GM12878 (cell line): ENCODE data around the gene HINT1. TPM values are rescaled to one million over a fixed set of nuclear protein-coding genes. Genes with fewer than 3 reads are reported as not detected.

ENCODE experiments used
- ATAC-seq: fragments of 200-7000 bp; cut with Tn5 transposase; 3 replicates; pipeline ENCODE4 v1.9.1; 2020; ENCODE audit warnings: mild to moderate bottlenecking, moderate library complexity
- BruUV-seq: library from RNA; stranded (reverse); fragments of 400-500 nt; replicated peaks from 2 replicates; lab custom pipeline; 2021; lab: Mats Ljungman, UMichigan
- CTCF ChIA-PET: fragments of 300-600 bp; sonication (Branson Sonifier 250); formaldehyde crosslinking; extraction: SDS; loops from one replicate; lab custom pipeline; 2021; ENCODE audit warnings: inconsistent platforms; lab: Yijun Ruan, JAX
- POLR2A ChIA-PET: fragments of 350-600 bp; formaldehyde crosslinking; extraction: SDS; loops from one replicate; lab custom pipeline; 2021; ENCODE audit warnings: inconsistent platforms; lab: Charles Lee
- RAD21 ChIA-PET: fragments of 300-600 bp; sonication (Branson Sonifier 250); formaldehyde crosslinking; loops from one replicate; lab custom pipeline; 2023; ENCODE audit warnings: antibody characterized with exemption; ENCODE audit not compliant: unreplicated experiment; lab: Charles Lee
- SMC1A ChIA-PET: fragments of 300-600 bp; sonication (Branson Sonifier 250); formaldehyde crosslinking; loops from one replicate; lab custom pipeline; 2023; ENCODE audit not compliant: unreplicated experiment, uncharacterized antibody; lab: Charles Lee
- DNase-seq: peaks from one replicate; pipeline ENCODE4 v3.0.0-alpha.2; 2011; ENCODE audit warnings: low read depth, low spot score
- FAIRE-seq: peaks from 3 replicates; lab custom pipeline; 2011; peaks lifted over from hg19 to GRCh38; lab: Jason Lieb, UNC
- H2AFZ ChIP-seq: 2 replicates; pipeline ENCODE4 v1.6.0; 2011; ENCODE audit warnings: low read depth, low read length, control low read depth; ENCODE audit not compliant: control insufficient read depth
- H3K27ac ChIP-seq: 2 replicates; pipeline ENCODE4 v1.5.1; 2011; ENCODE audit warnings: control low read depth; ENCODE audit not compliant: control insufficient read depth, insufficient read depth
- H3K27me3 ChIP-seq, 2 experiments: replicated peaks in 1 of 2; 2 replicates each; pipeline versions ENCODE4 v1.6.0 to v1.6.1; 2011; ENCODE audit warnings: low read length in 1 of 2; ENCODE audit not compliant: control insufficient read depth in 2 of 2, insufficient read depth in 2 of 2
- H3K36me3 ChIP-seq, 2 experiments: 2 replicates each; pipeline ENCODE4 v1.5.1; 2011; ENCODE audit warnings: low read length in 1 of 2; ENCODE audit not compliant: control insufficient read depth in 2 of 2, insufficient read depth in 2 of 2
- H3K4me1 ChIP-seq: 2 replicates; pipeline ENCODE4 v1.6.1; 2011; ENCODE audit warnings: mild to moderate bottlenecking, low read length, moderate library complexity, mixed read lengths; ENCODE audit not compliant: control insufficient read depth, insufficient read depth
- H3K4me2 ChIP-seq: 2 replicates; pipeline ENCODE4 v1.6.0; 2011; ENCODE audit warnings: control low read depth; ENCODE audit not compliant: control insufficient read depth, insufficient read depth
- H3K4me3 ChIP-seq: fragments of 200-600 bp; sonication (generic); 2 replicates; pipeline ENCODE4 v1.5.1; 2016
- H3K79me2 ChIP-seq: 2 replicates; pipeline ENCODE4 v1.6.0; 2011; ENCODE audit warnings: low read length; ENCODE audit not compliant: control insufficient read depth, insufficient read depth
- H3K9ac ChIP-seq: 2 replicates; pipeline ENCODE4 v1.8.0; 2011; ENCODE audit warnings: low read length, control low read depth, mixed read lengths; ENCODE audit not compliant: control insufficient read depth, insufficient read depth
- H3K9me3 ChIP-seq: replicated peaks from 3 replicates; pipeline ENCODE4 v1.5.1; 2011; ENCODE audit warnings: mild to moderate bottlenecking, low read length; ENCODE audit not compliant: control insufficient read depth, insufficient read depth
- H4K20me1 ChIP-seq: 2 replicates; pipeline ENCODE4 v1.6.0; 2011; ENCODE audit not compliant: control insufficient read depth, insufficient read depth
- BMI1 ChIP-seq: fragments of 450-650 bp; IDR thresholded peaks from 2 replicates; pipeline ENCODE4 v1.6.1; 2016; ENCODE audit warnings: mild to moderate bottlenecking, moderate library complexity, borderline replicate concordance
- EP300 ChIP-seq, 2 experiments: fragments of 150-350 bp in 1 of 2; IDR thresholded peaks; 2 replicates each; pipeline ENCODE4 v1.6.1; 2011 to 2012; ENCODE audit warnings: low read depth in 2 of 2, low read length in 2 of 2, borderline replicate concordance in 1 of 2, improper control_type of control experiment in 1 of 2, inconsistent platforms in 1 of 2; ENCODE audit not compliant: control insufficient read depth in 1 of 2
- GATAD2B ChIP-seq: fragments of 450-650 bp; conservative IDR thresholded peaks from 2 replicates; pipeline ENCODE4 v1.6.1; 2017; ENCODE audit warnings: low read depth, mild to moderate bottlenecking, moderate library complexity
- NR2C1 ChIP-seq: fragments of 450-650 bp; IDR thresholded peaks from 2 replicates; pipeline ENCODE4 v1.6.1; 2017; ENCODE audit warnings: antibody characterized with exemption, mild to moderate bottlenecking, moderate library complexity
- NR2C2 ChIP-seq: IDR thresholded peaks from 2 replicates; pipeline ENCODE4 v1.6.1; 2011; ENCODE audit warnings: borderline replicate concordance, low read depth; ENCODE audit not compliant: control insufficient read depth, insufficient read length
- POLR2AphosphoS2 ChIP-seq: IDR thresholded peaks from 2 replicates; pipeline ENCODE4 v1.6.1; 2011; ENCODE audit warnings: low read depth, mild to moderate bottlenecking, low read length, improper control_type of control experiment, moderate library complexity
- RAD51 ChIP-seq: fragments of 450-650 bp; IDR thresholded peaks from 2 replicates; pipeline ENCODE4 v1.6.1; 2016; ENCODE audit warnings: moderate library complexity, mild to moderate bottlenecking, inconsistent platforms
- TBL1XR1 ChIP-seq: IDR thresholded peaks from 2 replicates; pipeline ENCODE4 v1.6.1; 2012; ENCODE audit warnings: low read depth, low read length, improper control_type of control experiment
- YY1 ChIP-seq: IDR thresholded peaks from 2 replicates; pipeline ENCODE4 v1.6.1; 2011; ENCODE audit warnings: low read depth, mild to moderate bottlenecking, low read length
- ZBED1 ChIP-seq: IDR thresholded peaks from 2 replicates; pipeline ENCODE4 v1.6.1; 2016; ENCODE audit warnings: borderline replicate concordance
- ZNF274 ChIP-seq: IDR thresholded peaks from one replicate; pipeline ENCODE4 v1.8.0; 2011; ENCODE audit not compliant: insufficient read length, insufficient read depth
- WGBS: methylation state at CpG from one replicate; pipeline ENCODE4 v1.1.6; 2016; ENCODE audit warnings: low lambda C conversion rate; ENCODE audit not compliant: insufficient replicate concordance, insufficient coverage; ENCODE audit errors: missing lambda C conversion rate; 5-methylcytosine and 5-hydroxymethylcytosine counted together
- in situ Hi-C: fragments of 300-500 bp; cut with MboI; formaldehyde crosslinking; loops from 9 replicates; pipeline ENCODE4 v1.14.3; 2018; ENCODE audit warnings: mixed read lengths
- intact Hi-C: fragments of 100-400 bp; cut with micrococcal nuclease; formaldehyde crosslinking; loops from one replicate; pipeline ENCODE4 v1.14.2; 2022; ENCODE audit not compliant: unreplicated experiment
- polyA plus RNA-seq, 11 experiments: library from polyadenylated mRNA; depleted of rRNA in 4 of 11; unstranded in 6 of 11; stranded (reverse) in 5 of 11; fragments of >200 nt; fragmentation: Nextera tagmentation in 4 of 11; fragmentation: Illumina TruSeq in 1 of 11; extraction: Ambion mirVana in 4 of 11; extraction: Trizol in 1 of 11; gene quantifications; 1 replicate in 1 of 11; 2 replicates in 10 of 11; pipeline versions ENCODE4 v1.2.1 to v1.2.3, GENCODE V29; 2011 to 2016; ENCODE audit warnings: inconsistent platforms in 2 of 11, missing spikeins in 2 of 11, low read depth in 1 of 11
- total RNA-seq, 4 experiments: library from RNA; depleted of rRNA in 3 of 4; stranded (reverse); fragments of >200 nt in 3 of 4; fragmentation: Illumina TruSeq in 1 of 4; extraction: Trizol in 1 of 4; gene quantifications; 2 replicates each; pipeline versions ENCODE4 v1.2.1 to v1.2.3, GENCODE V29; 2013 to 2021

The HINT1 gene
- total and polyA plus RNA-seq, 10 of the 15 experiments (the other 5 are each of a cell fraction or from before 2014, with no cell fraction given), result 253 to 997 (median 562) TPM

GRCh38 chr5:131198625-131199024 lies 33.6 kb upstream of the HINT1 start:
- no peak for TF ChIP-seq NR2C2
- Histone ChIP-seq H3K27me3 (no peaks in the 10 kb centered on the region), H3K9me3 (no peaks in the 10 kb centered on the region), H4K20me1 (no peaks in the 10 kb centered on the region), H3K4me3 (no peak overlapping the region), H3K4me2 (no peak overlapping the region), H2AFZ (no peak overlapping the region), H3K36me3 (no peaks in the 10 kb centered on the region; a peak in 1 of 4 replicates), H3K79me2 (no peaks in the 10 kb centered on the region), H3K27ac (no peak overlapping the region), H3K4me1 (no peaks in the 10 kb centered on the region), H3K9ac (no peak overlapping the region)
- intact Hi-C loops, result no loop called here
- FAIRE-seq (no peak), ATAC-seq (no peak), DNase-seq (no peak)
- in situ Hi-C loops, result no loop called here
- WGBS, result 98% methylated on average over 5 of the region's 5 CpGs
- SMC1A ChIA-PET, result interaction anchor here (0.8 to 1.2 kb wide), 2 partner anchors 8 to 183 kb away, joined by 3 to 5 read pairs; no protein-coding TSS in a partner anchor
- CTCF ChIA-PET, result interaction anchor here (1.3 kb wide), 1 partner anchor 16 kb away, joined by 3 read pairs; no protein-coding TSS in a partner anchor
- RAD21 ChIA-PET, result no interaction called here
- POLR2A ChIA-PET, result interaction anchor here (0.5 to 1.0 kb wide), 4 partner anchors 11 to 43 kb away, joined by 3 to 6 read pairs (median 4); no protein-coding TSS in a partner anchor
- no TSS peak for BruUV-seq

GRCh38 chr5:131196331-131196730 lies 31.3 kb upstream of the HINT1 start:
- Histone ChIP-seq H3K27ac (no peak overlapping the region), H4K20me1 (no peaks in the 10 kb centered on the region), H3K9me3 (no peaks in the 10 kb centered on the region), H3K9ac (no peak overlapping the region), H2AFZ (no peak overlapping the region), H3K79me2 (no peaks in the 10 kb centered on the region), H3K36me3 (no peaks in the 10 kb centered on the region; a peak in 1 of 4 replicates), H3K4me2 (no peak overlapping the region), H3K27me3 (no peaks in the 10 kb centered on the region), H3K4me3 (no peak overlapping the region), H3K4me1 (no peaks in the 10 kb centered on the region)
- TF ChIP-seq NR2C1 (no peak), EP300 (IDR thresholded peaks at IDR 0.05; ENCODE audit: borderline replicate concordance in 1 of 2, control insufficient read depth in 1 of 2, low read depth in 2 of 2, low read length in 2 of 2) (no peak), ZBED1 (no peak), POLR2AphosphoS2 (no peak), RAD51 (no peak), ZNF274 (no peak), BMI1 (no peak), YY1 (no peak), TBL1XR1 (no peak), GATAD2B (no peak)
- RAD21 ChIA-PET, result no interaction called here
- ATAC-seq (no peak), FAIRE-seq (no peak), DNase-seq (no peak)
- WGBS, result 92% methylated on average over 2 of the region's 4 CpGs
- no TSS peak for BruUV-seq
- intact Hi-C loops (no loop called here), in situ Hi-C loops (no loop called here)
- SMC1A ChIA-PET, result interaction anchor here (0.9 to 1.9 kb wide), 3 partner anchors 11 to 24 kb away, joined by 3 to 5 read pairs (median 3); no protein-coding TSS in a partner anchor
- POLR2A ChIA-PET, result interaction anchor here (0.6 kb wide), 1 partner anchor 28 kb away, joined by 4 read pairs; no protein-coding TSS in a partner anchor
- CTCF ChIA-PET, result interaction anchor here (1.0 kb wide), 1 partner anchor 11 kb away, joined by 4 read pairs; no protein-coding TSS in a partner anchor
